Mucosa of descending colon (tissue), 3 donors: ENCODE data around the gene NT5C1B. TPM values are rescaled to one million over a fixed set of nuclear protein-coding genes. Genes with fewer than 3 reads are reported as not detected.

Source experiments
- ATAC-seq: fragments of 200-7000 bp; cut with Tn5 transposase; one replicate; pipeline ENCODE4 v1.9.1; 2020; ENCODE audit warnings: mild to moderate bottlenecking, moderate library complexity
- DNase-seq, 3 donors: peaks; one replicate each; pipeline ENCODE4 v3.0.0-alpha.2; 2020
- H3K36me3 ChIP-seq: fragments of 200-600 bp; one replicate; pipeline ENCODE4 v1.8.0; 2021; ENCODE audit warnings: low read depth, mild to moderate bottlenecking
- H3K4me1 ChIP-seq: fragments of 200-600 bp; one replicate; pipeline ENCODE4 v1.8.0; 2021; ENCODE audit warnings: low read depth, mild to moderate bottlenecking
- H3K4me3 ChIP-seq: fragments of 200-600 bp; one replicate; pipeline ENCODE4 v1.8.0; 2021; ENCODE audit warnings: mild to moderate bottlenecking
- H3K9me3 ChIP-seq: fragments of 200-600 bp; one replicate; pipeline ENCODE4 v1.8.0; 2021; ENCODE audit warnings: mild to moderate bottlenecking
- CTCF ChIP-seq: fragments of 200-600 bp; IDR thresholded peaks from one replicate; pipeline ENCODE4 v1.8.0; 2022; ENCODE audit warnings: antibody characterized with exemption, mild to moderate bottlenecking
- intact Hi-C, 2 donors: fragments of 100-400 bp; cut with DNase I in 1 of 2; cut with micrococcal nuclease in 1 of 2; formaldehyde crosslinking; loops; one replicate each; pipeline versions ENCODE4 v1.11.0 to v1.11.1; 2022; cut with DNase I, micrococcal nuclease
- total RNA-seq, 3 donors: library from RNA; stranded (reverse); fragmentation: NEBNext Ultra II Directional in 2 of 3; extraction: Animal tissue kit (Norgen Biotek cat#: 25700) in 2 of 3; gene quantifications; one replicate each; pipeline versions ENCODE4 v1.2.1 to v1.2.4, GENCODE V29; 2021 to 2023
- donor health status: DM: no; HTN: no; CAD: no; lungs with moderate emphysema.
- donor health status: DM: no; HTN: no; CAD: no.
- donor health status: DM: no; HTN: yes; CAD: no.

The NT5C1B gene
- total RNA-seq, 3 donors from 2014 or later, result not detected

- intact Hi-C loops, result loop anchor here in 1 of 2 donors (10.0 kb wide), 1 partner anchor 227 kb away; no protein-coding TSS in a partner anchor
- H3K9me3 ChIP-seq, result no peaks in the 10 kb centered on the region
- H3K4me3 ChIP-seq, result no peak overlapping the region
- TF ChIP-seq CTCF, result no peak
- H3K4me1 ChIP-seq, result no peaks in the 10 kb centered on the region
- ATAC-seq (no peak), DNase-seq (no peak)
- no peaks in the 10 kb centered on the region for H3K36me3 ChIP-seq
These were observed 62.0 kb downstream of the NT5C1B start for GRCh38 chr2:18527326-18527725.

GRCh38 chr2:18526429-18526828 lies 62.9 kb downstream of the NT5C1B start:
- intact Hi-C loops, result loop anchor here in 1 of 2 donors (10.0 kb wide), 1 partner anchor 228 kb away; no protein-coding TSS in a partner anchor
- no peaks in the 10 kb centered on the region for H3K36me3 ChIP-seq
- TF ChIP-seq CTCF, result no peak
- H3K9me3 ChIP-seq, result no peaks in the 10 kb centered on the region
- no peaks in the 10 kb centered on the region for H3K4me1 ChIP-seq
- ATAC-seq (no peak), DNase-seq (no peak)
- no peak overlapping the region for H3K4me3 ChIP-seq

GRCh38 chr2:18525852-18526251 lies 63.5 kb downstream of the NT5C1B start:
- no peaks in the 10 kb centered on the region for H3K36me3 ChIP-seq
- TF ChIP-seq CTCF, result no peak
- intact Hi-C loops, result loop anchor here in 1 of 2 donors (10.0 kb wide), 1 partner anchor 229 kb away; no protein-coding TSS in a partner anchor
- no peaks in the 10 kb centered on the region for H3K4me1 ChIP-seq
- H3K9me3 ChIP-seq, result no peaks in the 10 kb centered on the region
- no peak overlapping the region for H3K4me3 ChIP-seq
- ATAC-seq (peak; percentile 40), DNase-seq (no peak)

- intact Hi-C loops, result loop anchor here in 1 of 2 donors (10.0 kb wide), 1 partner anchor 230 kb away; no protein-coding TSS in a partner anchor
- no peak for TF ChIP-seq CTCF
- DNase-seq (no peak), ATAC-seq (no peak)
- Histone ChIP-seq H3K4me3 (no peak overlapping the region), H3K9me3 (no peaks in the 10 kb centered on the region), H3K4me1 (no peaks in the 10 kb centered on the region), H3K36me3 (no peaks in the 10 kb centered on the region)
These were observed 64.1 kb downstream of the NT5C1B start for GRCh38 chr2:18525236-18525635.

GRCh38 chr2:18522484-18523146 lies 66.8 kb downstream of the NT5C1B start:
- H3K9me3 ChIP-seq, result no peaks in the 10 kb centered on the region
- no peak for TF ChIP-seq CTCF
- DNase-seq (no peak), ATAC-seq (peak; percentile 50)
- intact Hi-C loops, result loop anchor here in 1 of 2 donors (5.0 to 10.0 kb wide), 2 partner anchors 232 to 1340 kb away; no protein-coding TSS in a partner anchor
- H3K4me3 ChIP-seq, result no peak overlapping the region
- H3K36me3 ChIP-seq, result no peaks in the 10 kb centered on the region
- no peaks in the 10 kb centered on the region for H3K4me1 ChIP-seq
